Ecto neural progenitor cell (in vitro differentiated cells): ENCODE data around the gene ELOA.
"Not testable (repeated sequence)": the region's sequence is repeated elsewhere in the genome, so short reads cannot be mapped to it uniquely, and the experiment has no call there.

Experiments
- DNase-seq: peaks from one replicate; pipeline ENCODE4 v3.0.0-alpha.2; 2018; ENCODE audit warnings: low spot score

Gene ELOA

GRCh38 chr1:23783141-23783540, 39.9 kb downstream of the ELOA start:
- DNase-seq: not testable (repeated sequence)

- DNase-seq: no peak
These were observed 41.6 kb downstream of the ELOA start for GRCh38 chr1:23784846-23785245.

GRCh38 chr1:23787701-23788100, 44.4 kb downstream of the ELOA start:
- no peak for DNase-seq

GRCh38 chr1:23788695-23789094, 45.4 kb downstream of the ELOA start:
- DNase-seq: no peak

GRCh38 chr1:23790696-23791515, 47.6 kb downstream of the ELOA start, which contains the start of gene LYPLA2:
TSS of gene LYPLA2 (plus strand) at chr1:23791145. CDS start at chr1:23792683, 1,538 bp downstream.
- peak; percentile 92 for DNase-seq

GRCh38 chr1:23791516-23792047, 48.3 kb downstream of the ELOA start:
- DNase-seq: no peak

GRCh38 chr1:23792151-23792945, 49.1 kb downstream of the ELOA start:
- no peak for DNase-seq

GRCh38 chr1:23793018-23793781, 49.9 kb downstream of the ELOA start:
- DNase-seq: no peak

- no peak for DNase-seq
These were observed 50.8 kb downstream of the ELOA start for GRCh38 chr1:23793861-23794731.

- DNase-seq: not testable (repeated sequence)
These were observed 51.5 kb downstream of the ELOA start for GRCh38 chr1:23794732-23795182.

GRCh38 chr1:23795676-23796465, 52.6 kb downstream of the ELOA start:
- DNase-seq: no peak

- DNase-seq: no peak
These were observed 53.4 kb downstream of the ELOA start for GRCh38 chr1:23796466-23797271.

- no peak for DNase-seq
These were observed 54.5 kb downstream of the ELOA start for GRCh38 chr1:23797478-23798448.

- no peak for DNase-seq
These were observed 55.4 kb downstream of the ELOA start for GRCh38 chr1:23798662-23799142.

- DNase-seq: no peak
These were observed 55.9 kb downstream of the ELOA start for GRCh38 chr1:23799255-23799569.

GRCh38 chr1:23799570-23800399, 56.5 kb downstream of the ELOA start:
- DNase-seq: peak; percentile 78
